ENCODE measurements around the gene BAIAP2. TPM values are rescaled to one million over a fixed set of nuclear protein-coding genes. Genes with fewer than 3 reads are reported as not detected.
A peak's percentile ranks its signal among the peaks of the same experiment; 100 is the strongest.

The BAIAP2 gene
- total RNA-seq, 6 donors from 2014 or later = 90.7 to 231 (median 123) TPM

GRCh38 chr17:81147701-81148100, 112.8 kb downstream of the BAIAP2 start:
- WGBS, 2 donors = 83 to 84% methylated on average over 10 of the region's 10 CpGs
- H3K4me3 ChIP-seq = no peak overlapping the region
- ATAC-seq (ENCODE audit: low FRiP score in 2 of 2) = no peak
- H3K36me3 ChIP-seq = no peaks in the 10 kb centered on the region
- peaks cover 13 to 21% (median 20%) of the 10 kb centered on the region in 4 donors for H3K4me1 ChIP-seq
- no peak for TF ChIP-seq POLR2A (IDR thresholded peaks at IDR 0.05)
- TF ChIP-seq CTCF (IDR thresholded peaks at IDR 0.05) = no peak
- TF ChIP-seq EP300 (IDR thresholded peaks at IDR 0.05) = no peak
- TF ChIP-seq POLR2AphosphoS5 (IDR thresholded peaks at IDR 0.05) = no peak
- no peak overlapping the region for H3K27ac ChIP-seq
- H3K27me3 ChIP-seq = no peaks in the 10 kb centered on the region
- no peak for DNase-seq
- H3K9me3 ChIP-seq = no peaks in the 10 kb centered on the region

- peak in 1 of 2 donors; percentile 5 for ATAC-seq (ENCODE audit: low FRiP score in 2 of 2)
- Histone ChIP-seq H3K27me3 (no peaks in the 10 kb centered on the region), H3K4me3 (no peak overlapping the region), H3K36me3 (no peaks in the 10 kb centered on the region), H3K9me3 (no peaks in the 10 kb centered on the region), H3K27ac (peak overlapping the region in 2 of 4 donors; percentile 84), H3K4me1 (peaks cover 9 to 16% (median 15%) of the 10 kb centered on the region in 4 donors)
- TF ChIP-seq CTCF (IDR thresholded peaks at IDR 0.05) (no peak), EP300 (IDR thresholded peaks at IDR 0.05) (no peak), POLR2AphosphoS5 (IDR thresholded peaks at IDR 0.05) (no peak)
- WGBS, 2 donors = 83 to 89% methylated on average over 6 to 15 of the region's 15 CpGs
- DNase-seq = no peak
These were observed 113.6 kb downstream of the BAIAP2 start for GRCh38 chr17:81148571-81148970.

- Histone ChIP-seq H3K36me3 (no peaks in the 10 kb centered on the region), H3K4me1 (peaks cover 9 to 16% (median 15%) of the 10 kb centered on the region in 4 donors), H3K27me3 (no peaks in the 10 kb centered on the region), H3K4me3 (no peak overlapping the region), H3K27ac (peak overlapping the region in 3 of 4 donors; percentile 69 to 84 (median 84)), H3K9me3 (no peaks in the 10 kb centered on the region)
- DNase-seq (peak; percentile 60 to 73), ATAC-seq (ENCODE audit: low FRiP score in 2 of 2) (peak; percentile 11 to 58)
- WGBS, 2 donors = 71 to 73% methylated on average over 11 to 13 of the region's 14 CpGs
- TF ChIP-seq EP300 (IDR thresholded peaks at IDR 0.05) = no peak
- no peak for TF ChIP-seq POLR2AphosphoS5 (IDR thresholded peaks at IDR 0.05)
These were observed 114.1 kb downstream of the BAIAP2 start for GRCh38 chr17:81148986-81149533.

- H3K9me3 ChIP-seq = no peaks in the 10 kb centered on the region
- H3K4me3 ChIP-seq = peak overlapping the region in 1 of 4 donors; percentile 27
- no peaks in the 10 kb centered on the region for H3K27me3 ChIP-seq
- DNase-seq (peak; percentile 80 to 88), ATAC-seq (ENCODE audit: low FRiP score in 2 of 2) (peak; percentile 44 to 66)
- peaks cover 9 to 16% (median 15%) of the 10 kb centered on the region in 4 donors for H3K4me1 ChIP-seq
- H3K36me3 ChIP-seq = no peaks in the 10 kb centered on the region
- TF ChIP-seq CTCF (IDR thresholded peaks at IDR 0.05) = peak in 1 of 6 experiments; percentile 29
- TF ChIP-seq EP300 (IDR thresholded peaks at IDR 0.05) = peak in 2 of 4 donors; percentile 78 to 89
- TF ChIP-seq POLR2A (IDR thresholded peaks at IDR 0.05) = peak in 1 of 4 donors; percentile 75
- TF ChIP-seq POLR2AphosphoS5 (IDR thresholded peaks at IDR 0.05) = peak; percentile 78 to 91
- WGBS, 2 donors = 53 to 72% methylated on average over 2 to 14 of the region's 14 CpGs
- peak overlapping the region; percentile 41 to 84 (median 76) for H3K27ac ChIP-seq
These were observed 115.6 kb downstream of the BAIAP2 start for GRCh38 chr17:81150377-81151077.

- no peak overlapping the region for H3K4me3 ChIP-seq
These were observed 116.3 kb downstream of the BAIAP2 start for GRCh38 chr17:81151278-81151677.

More at GRCh38 chr17:81151278-81151677, 116.3 kb downstream of the BAIAP2 start:
- DNase-seq = peak in 1 of 2 donors; percentile 57
- Histone ChIP-seq H3K36me3 (no peaks in the 10 kb centered on the region), H3K4me1 (peaks cover 9 to 16% (median 15%) of the 10 kb centered on the region in 4 donors), H3K9me3 (no peaks in the 10 kb centered on the region), H3K27ac (peak overlapping the region; percentile 41 to 84 (median 76)), H3K27me3 (no peaks in the 10 kb centered on the region)
- no peak for TF ChIP-seq CTCF (IDR thresholded peaks at IDR 0.05)
- no peak for TF ChIP-seq EP300 (IDR thresholded peaks at IDR 0.05)
- TF ChIP-seq POLR2A (IDR thresholded peaks at IDR 0.05) = no peak
- no peak for TF ChIP-seq POLR2AphosphoS5 (IDR thresholded peaks at IDR 0.05)
- ATAC-seq (ENCODE audit: low FRiP score in 2 of 2) = no peak
- 91 to 100% methylated on average over 1 to 7 of the region's 13 CpGs for WGBS, 2 donors
